ENCODE measurements around the gene ZNF467. TPM values are rescaled to one million over a fixed set of nuclear protein-coding genes. Genes with fewer than 3 reads are reported as not detected.

The ZNF467 gene
- total RNA-seq, 1 experiment from 2014 or later: 11.3 TPM

DNA sequence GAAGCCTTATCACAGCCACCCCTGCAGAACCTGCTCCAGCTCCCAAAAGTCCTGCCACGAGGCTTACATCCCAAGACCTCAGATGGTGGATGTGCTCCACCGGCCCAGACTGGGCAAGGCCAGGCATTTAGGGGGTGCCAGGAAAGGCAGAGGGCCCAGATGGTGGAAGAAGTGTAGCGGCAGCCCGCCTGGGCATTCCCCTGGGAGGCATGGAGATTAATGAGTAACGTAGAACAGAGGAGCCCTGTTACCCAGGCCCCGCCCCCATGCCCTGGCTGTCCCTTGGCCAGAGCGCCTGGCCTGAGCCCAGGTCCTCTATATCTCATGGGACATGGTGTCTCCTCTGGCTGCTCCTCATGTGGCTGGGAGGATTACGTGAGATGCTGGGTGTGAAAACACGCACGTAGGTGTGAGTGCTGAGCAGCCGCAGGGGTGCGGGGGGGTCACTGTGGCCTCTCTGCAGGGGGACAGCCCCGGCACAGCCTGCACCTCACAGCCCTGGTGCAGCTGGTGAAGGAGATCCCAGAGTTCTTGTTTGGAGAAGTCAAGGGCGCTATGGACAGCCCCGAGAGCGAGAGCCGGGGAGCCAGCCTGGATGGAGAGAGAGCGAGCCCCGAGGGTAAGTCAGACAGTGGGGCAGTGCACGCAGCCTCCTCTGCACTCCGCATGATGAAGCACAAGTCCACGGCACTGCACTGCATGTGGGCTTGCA, 52.9 kb downstream of the ZNF467 start:
- no peaks in the 10 kb centered on the region for H3K27me3 ChIP-seq (ENCODE audit: insufficient read depth, low read length)
- no peak overlapping the region for H3K4me3 ChIP-seq (replicated peaks in 1 of 2; ENCODE audit: low read depth in 1 of 2, low read length in 2 of 2)
- H3K36me3 ChIP-seq (ENCODE audit: control insufficient read depth in 1 of 2, insufficient read depth in 2 of 2, low read length in 2 of 2): no peaks in the 10 kb centered on the region
- TF ChIP-seq EZH2 (IDR thresholded peaks at IDR 0.05): no peak
- TF ChIP-seq JUND (IDR thresholded peaks at IDR 0.05): no peak
- TF ChIP-seq, protein P1, sequence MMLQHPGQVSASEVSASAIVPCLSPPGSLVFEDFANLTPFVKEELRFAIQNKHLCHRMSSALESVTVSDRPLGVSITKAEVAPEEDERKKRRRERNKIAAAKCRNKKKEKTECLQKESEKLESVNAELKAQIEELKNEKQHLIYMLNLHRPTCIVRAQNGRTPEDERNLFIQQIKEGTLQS (IDR thresholded peaks at IDR 0.05): no peak
- no peak for TF ChIP-seq SIN3A (IDR thresholded peaks at IDR 0.05; ENCODE audit: low read depth)
- no peak for TF ChIP-seq CBX3 (IDR thresholded peaks at IDR 0.05; ENCODE audit: low read depth)
- no peak for TF ChIP-seq TCF7L2 (IDR thresholded peaks at IDR 0.05; ENCODE audit: borderline replicate concordance, extremely low read depth, insufficient read depth, insufficient read length)
- no peak for TF ChIP-seq EGR1 (IDR thresholded peaks at IDR 0.05; ENCODE audit: low read depth)
- TF ChIP-seq SRF (IDR thresholded peaks at IDR 0.05; ENCODE audit: low read depth): no peak
- no peak for TF ChIP-seq ZFX (IDR thresholded peaks at IDR 0.05)
- ATAC-seq (0 out of 2 replicates have a peak, but pooled peaks have one; percentile 28), DNase-seq (ENCODE audit: low read depth, low spot score) (no peak)
- intact Hi-C loops (cut with micrococcal nuclease): no loop called here
- BruUV-seq (replicated peaks): no TSS peak
- H3K4me2 ChIP-seq (ENCODE audit: low read length): no peak overlapping the region
- no peak overlapping the region for H3K27ac ChIP-seq (ENCODE audit: low read depth, low read length)
- H2AFZ ChIP-seq (ENCODE audit: low read depth, low read length, poor library complexity, severe bottlenecking): no peak overlapping the region
- H4K20me1 ChIP-seq (ENCODE audit: insufficient read depth): no peaks in the 10 kb centered on the region
- ChIA-PET RAD21 (ENCODE audit: low non-redundant PET in 1 of 2, low total read pairs in 2 of 2, uncharacterized antibody in 2 of 2, unreplicated experiment in 2 of 2) (no interaction called here), CTCF (no interaction called here), POLR2A (no interaction called here)
- H3K4me1 ChIP-seq (ENCODE audit: control insufficient read depth in 1 of 2, insufficient read depth in 2 of 2, low read length in 2 of 2): peaks cover 4 to 22% of the 10 kb centered on the region in 2 experiments; a peak in 3 of 4 replicates
- H3K9me3 ChIP-seq (ENCODE audit: control insufficient read depth in 1 of 2, insufficient read depth in 1 of 2, low read depth in 1 of 2, low read length in 2 of 2): no peaks in the 10 kb centered on the region
- no peaks in the 10 kb centered on the region for H3K79me2 ChIP-seq (ENCODE audit: insufficient read depth, low read length)
- no peak overlapping the region for H3K9ac ChIP-seq (ENCODE audit: low read length)
- H3K9me2 ChIP-seq (ENCODE audit: insufficient read depth): no peaks in the 10 kb centered on the region

- Histone ChIP-seq H3K4me3 (replicated peaks in 1 of 2; ENCODE audit: low read depth in 1 of 2, low read length in 2 of 2) (no peak overlapping the region), H3K27me3 (ENCODE audit: insufficient read depth, low read length) (no peaks in the 10 kb centered on the region), H4K20me1 (ENCODE audit: insufficient read depth) (no peaks in the 10 kb centered on the region), H3K9me2 (ENCODE audit: insufficient read depth) (no peaks in the 10 kb centered on the region), H3K9ac (ENCODE audit: low read length) (no peak overlapping the region), H3K9me3 (ENCODE audit: control insufficient read depth in 1 of 2, insufficient read depth in 1 of 2, low read depth in 1 of 2, low read length in 2 of 2) (no peaks in the 10 kb centered on the region), H3K79me2 (ENCODE audit: insufficient read depth, low read length) (no peaks in the 10 kb centered on the region), H3K4me2 (ENCODE audit: low read length) (no peak overlapping the region), H3K27ac (ENCODE audit: low read depth, low read length) (no peak overlapping the region), H3K4me1 (ENCODE audit: control insufficient read depth in 1 of 2, insufficient read depth in 2 of 2, low read length in 2 of 2) (peaks cover 4 to 22% of the 10 kb centered on the region in 2 experiments; a peak in 3 of 4 replicates), H2AFZ (ENCODE audit: low read depth, low read length, poor library complexity, severe bottlenecking) (no peak overlapping the region), H3K36me3 (ENCODE audit: control insufficient read depth in 1 of 2, insufficient read depth in 2 of 2, low read length in 2 of 2) (no peaks in the 10 kb centered on the region)
- no peak for TF ChIP-seq SIN3A (IDR thresholded peaks at IDR 0.05; ENCODE audit: low read depth)
- no peak for TF ChIP-seq EZH2 (IDR thresholded peaks at IDR 0.05)
- TF ChIP-seq ELF1 (IDR thresholded peaks at IDR 0.05; ENCODE audit: borderline replicate concordance, low read depth): no peak
- TF ChIP-seq ZNF274 (IDR thresholded peaks at IDR 0.05; ENCODE audit: low read depth, low read length): no peak
- no peak for TF ChIP-seq CBX3 (IDR thresholded peaks at IDR 0.05; ENCODE audit: low read depth)
- TF ChIP-seq ZBTB33 (IDR thresholded peaks at IDR 0.05; ENCODE audit: extremely low read depth, insufficient replicate concordance, low read length): no peak
- TF ChIP-seq SP1 (IDR thresholded peaks at IDR 0.05; ENCODE audit: low read depth): no peak
- TF ChIP-seq CEBPB (IDR thresholded peaks at IDR 0.05; ENCODE audit: low read depth): no peak
- TF ChIP-seq MAX (IDR thresholded peaks at IDR 0.05): no peak
- no peak for TF ChIP-seq POLR2A (IDR thresholded peaks at IDR 0.05; ENCODE audit: borderline replicate concordance, extremely low read depth, insufficient read depth, insufficient read length)
- TF ChIP-seq YY1 (IDR thresholded peaks at IDR 0.05; ENCODE audit: extremely low read depth, insufficient replicate concordance, low read depth, low read length): no peak
- RAD21 ChIA-PET (ENCODE audit: low non-redundant PET in 1 of 2, low total read pairs in 2 of 2, uncharacterized antibody in 2 of 2, unreplicated experiment in 2 of 2): no interaction called here
- ATAC-seq (no peak), DNase-seq (ENCODE audit: low read depth, low spot score) (no peak)
- CTCF ChIA-PET: no interaction called here
- POLR2A ChIA-PET: no interaction called here
- intact Hi-C loops (cut with micrococcal nuclease): no loop called here
- no TSS peak for BruUV-seq (replicated peaks)
Observed at GRCh38 chr7:149719912-149720335, 53.5 kb downstream of the ZNF467 start.

All from HCT116 (cell line).